MCF 10A (cell line): ENCODE results near the gene RBPJ. TPM values are rescaled to one million over a fixed set of nuclear protein-coding genes. Genes with fewer than 3 reads are reported as not detected.

Experiments
- BruUV-seq: library from RNA; stranded (reverse); fragments of 400-500 nt; replicated peaks from 2 replicates; lab custom pipeline; 2021; lab: Mats Ljungman, UMichigan
- CTCF ChIA-PET: fragments of 300-600 bp; sonication (Branson Sonifier 250); formaldehyde crosslinking; extraction: SDS; loops from one replicate; lab custom pipeline; 2021; ENCODE audit warnings: antibody characterized with exemption, inconsistent platforms; lab: Yijun Ruan, JAX
- POLR2A ChIA-PET: fragments of 300-600, 350-650 bp; sonication (Branson Sonifier 250); formaldehyde crosslinking; extraction: SDS; loops from one replicate; lab custom pipeline; 2020; ENCODE audit warnings: antibody characterized with exemption, inconsistent platforms; lab: Yijun Ruan, JAX
- DNase-seq: peaks from one replicate; pipeline ENCODE4 v3.0.0-alpha.2; 2018; ENCODE audit not compliant: unreplicated experiment
- H3K27ac Mint-ChIP-seq: one replicate; pipeline ENCODE4 v1.8.0; 2022; ENCODE audit warnings: mild to moderate bottlenecking, low read depth, mixed read lengths; ENCODE audit not compliant: unreplicated experiment
- H3K27me3 Mint-ChIP-seq: one replicate; pipeline ENCODE4 v1.8.0; 2022; ENCODE audit warnings: mixed read lengths; ENCODE audit not compliant: insufficient read depth, unreplicated experiment
- H3K36me3 Mint-ChIP-seq: one replicate; pipeline ENCODE4 v1.8.0; 2022; ENCODE audit warnings: mild to moderate bottlenecking, moderate library complexity, mixed read lengths; ENCODE audit not compliant: insufficient read depth, unreplicated experiment
- H3K4me1 Mint-ChIP-seq: one replicate; pipeline ENCODE4 v1.8.0; 2022; ENCODE audit warnings: mixed read lengths; ENCODE audit not compliant: insufficient read depth, unreplicated experiment
- H3K4me3 Mint-ChIP-seq: one replicate; pipeline ENCODE4 v1.8.0; 2022; ENCODE audit warnings: mild to moderate bottlenecking, moderate library complexity, mixed read lengths; ENCODE audit not compliant: unreplicated experiment
- H3K9me3 Mint-ChIP-seq: one replicate; pipeline ENCODE4 v1.8.0; 2022; ENCODE audit warnings: mixed read lengths; ENCODE audit not compliant: unreplicated experiment
- CTCF ChIP-seq: fragments of 200-600 bp; IDR thresholded peaks from one replicate; pipeline ENCODE4 v1.8.0; 2022; ENCODE audit warnings: antibody characterized with exemption, mild to moderate bottlenecking; ENCODE audit not compliant: unreplicated experiment
- intact Hi-C: fragments of 100-400 bp; cut with micrococcal nuclease; formaldehyde crosslinking; loops from 2 replicates; pipeline ENCODE4 v1.14.1; 2022
- total RNA-seq: library from RNA; stranded (reverse); gene quantifications from 2 replicates; pipeline ENCODE4 v1.2.3, GENCODE V29; 2022

The RBPJ gene
- total RNA-seq, 1 experiment from 2014 or later = 74.4 TPM

- no peak overlapping the region for H3K4me3 Mint-ChIP-seq
- TF ChIP-seq CTCF = no peak
- POLR2A ChIA-PET = no interaction called here
- CTCF ChIA-PET = interaction anchor here (1.9 kb wide), 1 partner anchor 555 kb away, joined by 5 read pairs; no protein-coding TSS in a partner anchor
- no peak for DNase-seq
- intact Hi-C loops = loop anchor here (5.0 kb wide), 1 partner anchor 127 kb away; the partner anchor contains the start of gene TBC1D19
- no peaks in the 10 kb centered on the region for H3K27me3 Mint-ChIP-seq
- no TSS peak for BruUV-seq
- H3K27ac Mint-ChIP-seq = no peak overlapping the region
- no peaks in the 10 kb centered on the region for H3K36me3 Mint-ChIP-seq
- H3K9me3 Mint-ChIP-seq = peaks cover 7% of the 10 kb centered on the region
- H3K4me1 Mint-ChIP-seq = peaks cover 4% of the 10 kb centered on the region
Observed at GRCh38 chr4:26454961-26455360, 134.1 kb downstream of the RBPJ start.

- H3K27me3 Mint-ChIP-seq = no peaks in the 10 kb centered on the region
- ChIA-PET POLR2A (interaction anchor here (0.6 kb wide), 1 partner anchor 18 kb away, joined by 3 read pairs; no protein-coding TSS in a partner anchor), CTCF (interaction anchor here (0.6 to 8.9 kb wide), 4 partner anchors 24 to 555 kb away, joined by 4 to 124 read pairs (median 4); no protein-coding TSS in a partner anchor)
- no TSS peak for BruUV-seq
- H3K4me3 Mint-ChIP-seq = no peak overlapping the region
- no peaks in the 10 kb centered on the region for H3K36me3 Mint-ChIP-seq
- no peak overlapping the region for H3K27ac Mint-ChIP-seq
- no peak for TF ChIP-seq CTCF
- DNase-seq = no peak
- peaks cover 4% of the 10 kb centered on the region for H3K4me1 Mint-ChIP-seq
- intact Hi-C loops = loop anchor here (5.0 kb wide), 1 partner anchor 127 kb away; the partner anchor contains the start of gene TBC1D19
- peaks cover 7% of the 10 kb centered on the region for H3K9me3 Mint-ChIP-seq
Observed at GRCh38 chr4:26455571-26455970, 134.8 kb downstream of the RBPJ start.

GRCh38 chr4:26457412-26457811 lies 136.6 kb downstream of the RBPJ start:
- peaks cover 4% of the 10 kb centered on the region for H3K4me1 Mint-ChIP-seq
- no peak for DNase-seq
- H3K9me3 Mint-ChIP-seq = peaks cover 7% of the 10 kb centered on the region
- no peaks in the 10 kb centered on the region for H3K27me3 Mint-ChIP-seq
- ChIA-PET POLR2A (no interaction called here), CTCF (interaction anchor here (0.5 to 8.9 kb wide), 13 partner anchors 11 to 551 kb away, joined by 3 to 124 read pairs (median 5); no protein-coding TSS in a partner anchor)
- H3K36me3 Mint-ChIP-seq = no peaks in the 10 kb centered on the region
- intact Hi-C loops = loop anchor here (5.0 kb wide), 1 partner anchor 125 kb away; the partner anchor contains the start of gene TBC1D19
- BruUV-seq = no TSS peak
- TF ChIP-seq CTCF = no peak
- H3K27ac Mint-ChIP-seq = no peak overlapping the region
- H3K4me3 Mint-ChIP-seq = no peak overlapping the region

GRCh38 chr4:26458157-26458561 lies 137.3 kb downstream of the RBPJ start:
- no TSS peak for BruUV-seq
- Mint-ChIP-seq H3K36me3 (no peaks in the 10 kb centered on the region), H3K27ac (no peak overlapping the region), H3K4me3 (no peak overlapping the region), H3K9me3 (peaks cover 10% of the 10 kb centered on the region), H3K4me1 (peaks cover 4% of the 10 kb centered on the region), H3K27me3 (no peaks in the 10 kb centered on the region)
- TF ChIP-seq CTCF = no peak
- DNase-seq = no peak
- intact Hi-C loops = loop anchor here (5.0 kb wide), 1 partner anchor 124 kb away; the partner anchor contains the start of gene TBC1D19
- POLR2A ChIA-PET = interaction anchor here (0.7 kb wide), 1 partner anchor 689 kb away, joined by 3 read pairs; no protein-coding TSS in a partner anchor
- CTCF ChIA-PET = interaction anchor here (0.6 to 8.9 kb wide), 30 partner anchors 8 to 1005 kb away, joined by 3 to 124 read pairs (median 4); no protein-coding TSS in a partner anchor
